Measurements from ENCODE around the gene KCNK5. TPM values are rescaled to one million over a fixed set of nuclear protein-coding genes. Genes with fewer than 3 reads are reported as not detected.

KCNK5 gene
- total RNA-seq, 6 donors from 2014 or later = 8.9 to 34.6 (median 17.3) TPM

- no peaks in the 10 kb centered on the region for H3K9me3 ChIP-seq
- no peak for DNase-seq
Measured at GRCh38 chr6:39249278-39249677, 20.0 kb upstream of the KCNK5 start.

GRCh38 chr6:39247667-39248194 lies 18.5 kb upstream of the KCNK5 start:
- DNase-seq (no peak), ATAC-seq (ENCODE audit: low FRiP score in 2 of 2) (no peak)
- H3K27ac ChIP-seq = no peak overlapping the region
- no peak overlapping the region for H3K4me3 ChIP-seq
- no peaks in the 10 kb centered on the region for H3K27me3 ChIP-seq
- 92 to 95% methylated on average over 5 of the region's 5 CpGs for WGBS, 2 donors
- H3K9me3 ChIP-seq = no peaks in the 10 kb centered on the region
- H3K4me1 ChIP-seq = peaks cover 0 to 3% (median 0%) of the 10 kb centered on the region in 4 donors
- TF ChIP-seq EP300 (IDR thresholded peaks at IDR 0.05) = no peak
- no peak for TF ChIP-seq CTCF (IDR thresholded peaks at IDR 0.05)
- TF ChIP-seq POLR2A (IDR thresholded peaks at IDR 0.05) = no peak
- TF ChIP-seq POLR2AphosphoS5 (IDR thresholded peaks at IDR 0.05) = no peak
- H3K36me3 ChIP-seq = no peaks in the 10 kb centered on the region

More at GRCh38 chr6:39249278-39249677, 20.0 kb upstream of the KCNK5 start:
- peaks cover 0 to 3% (median 0%) of the 10 kb centered on the region in 4 donors for H3K4me1 ChIP-seq
- no peaks in the 10 kb centered on the region for H3K36me3 ChIP-seq
- ATAC-seq (ENCODE audit: low FRiP score in 2 of 2) = no peak
- no peaks in the 10 kb centered on the region for H3K27me3 ChIP-seq
- no peak overlapping the region for H3K4me3 ChIP-seq
- 95 to 100% methylated on average over 1 of the region's 1 CpG for WGBS, 2 donors
- H3K27ac ChIP-seq = no peak overlapping the region
- TF ChIP-seq EP300 (IDR thresholded peaks at IDR 0.05) = no peak
- TF ChIP-seq CTCF (IDR thresholded peaks at IDR 0.05) = no peak
- no peak for TF ChIP-seq POLR2A (IDR thresholded peaks at IDR 0.05)
- TF ChIP-seq POLR2AphosphoS5 (IDR thresholded peaks at IDR 0.05) = no peak

- no peak for TF ChIP-seq POLR2A (IDR thresholded peaks at IDR 0.05)
- no peak for TF ChIP-seq POLR2AphosphoS5 (IDR thresholded peaks at IDR 0.05)
- TF ChIP-seq EP300 (IDR thresholded peaks at IDR 0.05) = no peak
- TF ChIP-seq CTCF (IDR thresholded peaks at IDR 0.05) = no peak
- Histone ChIP-seq H3K36me3 (no peaks in the 10 kb centered on the region), H3K9me3 (no peaks in the 10 kb centered on the region), H3K4me1 (no peaks in the 10 kb centered on the region), H3K27ac (peak overlapping the region in 2 of 4 donors; percentile 40 to 66), H3K27me3 (no peaks in the 10 kb centered on the region), H3K4me3 (no peak overlapping the region)
- WGBS, 2 donors = 81 to 89% methylated on average over 9 of the region's 9 CpGs
- peak in 1 of 2 donors; percentile 87 for ATAC-seq (ENCODE audit: low FRiP score in 2 of 2)
- DNase-seq = peak in 1 of 2 donors; percentile 40
Measured at GRCh38 chr6:39243809-39244208, 14.5 kb upstream of the KCNK5 start.

- Histone ChIP-seq H3K36me3 (no peaks in the 10 kb centered on the region), H3K4me1 (no peaks in the 10 kb centered on the region), H3K4me3 (no peak overlapping the region), H3K27me3 (no peaks in the 10 kb centered on the region), H3K27ac (no peak overlapping the region), H3K9me3 (no peaks in the 10 kb centered on the region)
- 87 to 90% methylated on average over 2 to 3 of the region's 3 CpGs for WGBS, 2 donors
- no peak for TF ChIP-seq CTCF (IDR thresholded peaks at IDR 0.05)
- no peak for TF ChIP-seq EP300 (IDR thresholded peaks at IDR 0.05)
- ATAC-seq (ENCODE audit: low FRiP score in 2 of 2) = no peak
- DNase-seq = no peak
Measured at GRCh38 chr6:39240155-39240757, 11.0 kb upstream of the KCNK5 start.

All from upper lobe of left lung (tissue), 6 donors.